HCT116 (cell line): ENCODE results near the gene COPA. TPM values are rescaled to one million over a fixed set of nuclear protein-coding genes. Genes with fewer than 3 reads are reported as not detected.
"Not testable (repeated sequence)": the region's sequence is repeated elsewhere in the genome, so short reads cannot be mapped to it uniquely, and the experiment has no call there.

Experiments used
- ATAC-seq: fragments of 200-7000 bp; cut with Tn5 transposase; 2 replicates; pipeline ENCODE4 v1.9.1; 2020; ENCODE audit warnings: mild to moderate bottlenecking, moderate library complexity
- BruUV-seq: library from RNA; stranded (reverse); fragments of 400-500 nt; replicated peaks from 2 replicates; lab custom pipeline; 2021; lab: Mats Ljungman, UMichigan
- CTCF ChIA-PET: fragments of 300-600 bp; sonication (Branson Sonifier 250); formaldehyde crosslinking; loops from one replicate; lab custom pipeline; 2021; ENCODE audit warnings: antibody characterized with exemption; lab: Charles Lee
- POLR2A ChIA-PET: fragments of 300-600, 350-600 bp; sonication (Branson Sonifier 250); formaldehyde crosslinking; loops from one replicate; lab custom pipeline; 2021; ENCODE audit warnings: antibody characterized with exemption; lab: Charles Lee
- RAD21 ChIA-PET, 2 experiments: fragments of 300-600 bp; sonication (Branson Sonifier 250); formaldehyde crosslinking; loops; one replicate each; lab custom pipeline; 2023; ENCODE audit warnings: low total read pairs in 2 of 2; ENCODE audit not compliant: uncharacterized antibody in 2 of 2, unreplicated experiment in 2 of 2, low non-redundant PET in 1 of 2; lab: Charles Lee
- DNase-seq: peaks from one replicate; pipeline ENCODE4 v3.0.0-alpha.2; 2010; ENCODE audit warnings: low read depth, low spot score
- H2AFZ ChIP-seq: fragments of 200-600 bp; shearing (Covaris generic), sonication (generic); 2 replicates; pipeline ENCODE4 v1.6.1; 2017; ENCODE audit warnings: low read depth, mixed run types, mixed read lengths, antibody characterized with exemption, low read length; ENCODE audit not compliant: poor library complexity, severe bottlenecking
- H3K27ac ChIP-seq: 2 replicates; pipeline ENCODE4 v1.5.1; 2012; ENCODE audit warnings: low read depth, low read length
- H3K27me3 ChIP-seq: fragments of 200-600 bp; sonication (generic); 2 replicates; pipeline ENCODE4 v1.6.1; 2016; ENCODE audit warnings: mixed run types, low read length, mixed read lengths; ENCODE audit not compliant: insufficient read depth
- H3K36me3 ChIP-seq, 2 experiments: fragments of 200-500 bp in 1 of 2; fragments of 200-600 bp in 1 of 2; sonication (Bioruptor generic) in 1 of 2; sonication (generic) in 1 of 2; 2 replicates each; pipeline versions ENCODE4 v1.5.1 to v1.6.1; 2014 to 2016; ENCODE audit warnings: low read length in 2 of 2, inconsistent platforms in 1 of 2, mixed read lengths in 1 of 2, mixed run types in 1 of 2; ENCODE audit not compliant: insufficient read depth in 2 of 2, control insufficient read depth in 1 of 2
- H3K4me1 ChIP-seq, 2 experiments: fragments of 200-600 bp in 1 of 2; sonication (generic) in 1 of 2; 2 replicates each; pipeline versions ENCODE4 v1.5.1 to v1.6.1; 2012 to 2017; ENCODE audit warnings: low read length in 2 of 2, inconsistent platforms in 1 of 2, mild to moderate bottlenecking in 1 of 2, mixed read lengths in 1 of 2, mixed run types in 1 of 2, moderate library complexity in 1 of 2; ENCODE audit not compliant: insufficient read depth in 2 of 2, control insufficient read depth in 1 of 2
- H3K4me2 ChIP-seq: fragments of 200-600 bp; sonication (generic); 2 replicates; pipeline ENCODE4 v1.6.1; 2017; ENCODE audit warnings: mixed run types, low read length, mixed read lengths
- H3K4me3 ChIP-seq, 2 experiments: fragments of 200-600 bp in 1 of 2; sonication (generic) in 1 of 2; replicated peaks in 1 of 2; 2 replicates each; pipeline ENCODE4 v1.5.1; 2011 to 2016; ENCODE audit warnings: low read length in 2 of 2, control low read depth in 1 of 2, low read depth in 1 of 2, mild to moderate bottlenecking in 1 of 2, mixed read lengths in 1 of 2, mixed run types in 1 of 2
- H3K79me2 ChIP-seq: fragments of 200-600 bp; sonication (generic); 2 replicates; pipeline ENCODE4 v1.6.1; 2017; ENCODE audit warnings: mild to moderate bottlenecking, mixed run types, low read length, moderate library complexity, mixed read lengths; ENCODE audit not compliant: insufficient read depth
- H3K9ac ChIP-seq: fragments of 200-600 bp; sonication (generic); 2 replicates; pipeline ENCODE4 v1.6.1; 2016; ENCODE audit warnings: low read length, mixed read lengths
- H3K9me2 ChIP-seq: fragments of 200-600 bp; sonication (generic), shearing (Covaris generic); 2 replicates; pipeline ENCODE4 v1.6.1; 2017; ENCODE audit warnings: mixed run types, mild to moderate bottlenecking, moderate library complexity; ENCODE audit not compliant: insufficient read depth
- H3K9me3 ChIP-seq, 2 experiments: fragments of 200-500 bp in 1 of 2; fragments of 200-600 bp in 1 of 2; sonication (Bioruptor generic) in 1 of 2; sonication (generic) in 1 of 2; 2 replicates each; pipeline ENCODE4 v1.6.1; 2014 to 2017; ENCODE audit warnings: low read length in 2 of 2, mixed read lengths in 2 of 2, inconsistent platforms in 1 of 2, low read depth in 1 of 2, mild to moderate bottlenecking in 1 of 2, mixed run types in 1 of 2, moderate library complexity in 1 of 2; ENCODE audit not compliant: control insufficient read depth in 1 of 2, insufficient read depth in 1 of 2
- H4K20me1 ChIP-seq: fragments of 200-600 bp; sonication (generic), shearing (Covaris generic); 2 replicates; pipeline ENCODE4 v1.6.1; 2017; ENCODE audit warnings: mixed run types, mild to moderate bottlenecking, moderate library complexity; ENCODE audit not compliant: insufficient read depth
- REST ChIP-seq: IDR thresholded peaks from 2 replicates; pipeline ENCODE4 v1.6.1; 2012; ENCODE audit warnings: low read depth
- intact Hi-C: fragments of 100-400 bp; cut with micrococcal nuclease; formaldehyde crosslinking; loops from 2 replicates; pipeline ENCODE4 v1.10.0; 2022
- total RNA-seq: library from RNA; stranded (reverse); gene quantifications from one replicate; pipeline ENCODE4 v1.2.1, GENCODE V29; 2021; ENCODE audit not compliant: unreplicated experiment

COPA gene
- total RNA-seq, 1 experiment from 2014 or later = 132 TPM

- no peak for TF ChIP-seq REST
These were observed 51.5 kb downstream of the COPA start (continued) for GRCh38 chr1:160291248-160292220.

GRCh38 chr1:160287769-160288168 lies 55.3 kb downstream of the COPA start:
- H4K20me1 ChIP-seq, H3K9me3 ChIP-seq, H2AFZ ChIP-seq, RAD21 ChIA-PET, POLR2A ChIA-PET, BruUV-seq, H3K27ac ChIP-seq, intact Hi-C loops, H3K27me3 ChIP-seq, ATAC-seq, H3K4me3 ChIP-seq, H3K9me2 ChIP-seq, DNase-seq, H3K4me2 ChIP-seq, H3K9ac ChIP-seq: not testable (repeated sequence)
- peaks cover 6 to 13% of the 10 kb centered on the region in 2 experiments; a peak in 3 of 4 replicates for H3K4me1 ChIP-seq
- peaks cover 30 to 34% of the 10 kb centered on the region in 2 experiments for H3K36me3 ChIP-seq
- CTCF ChIA-PET = interaction anchor here (0.8 to 2.8 kb wide), 3 partner anchors 36 to 202 kb away, joined by 3 to 17 read pairs (median 5); no protein-coding TSS in a partner anchor
- peaks cover 15% of the 10 kb centered on the region for H3K79me2 ChIP-seq
